D721Med (cell line): Measurements from ENCODE around the gene CHI3L1.

Experiments used
- DNase-seq: peaks from one replicate; pipeline ENCODE4 v3.0.0; 2011; ENCODE audit warnings: low spot score; ENCODE audit not compliant: insufficient read length
- FAIRE-seq: peaks from 2 replicates; lab custom pipeline; 2011; peaks lifted over from hg19 to GRCh38; lab: Jason Lieb, UNC
- TF ChIP-seq, protein P1 (sequence below): IDR thresholded peaks from 2 replicates; pipeline ENCODE4 v1.5.1; 2012; ENCODE audit warnings: mild to moderate bottlenecking, control low read depth; ENCODE audit not compliant: insufficient read depth; ENCODE audit errors: missing control alignments

The CHI3L1 gene

GRCh38 chr1:203204756-203205155, 18.3 kb upstream of the CHI3L1 start:
- no peak for FAIRE-seq
- TF ChIP-seq, protein P1, sequence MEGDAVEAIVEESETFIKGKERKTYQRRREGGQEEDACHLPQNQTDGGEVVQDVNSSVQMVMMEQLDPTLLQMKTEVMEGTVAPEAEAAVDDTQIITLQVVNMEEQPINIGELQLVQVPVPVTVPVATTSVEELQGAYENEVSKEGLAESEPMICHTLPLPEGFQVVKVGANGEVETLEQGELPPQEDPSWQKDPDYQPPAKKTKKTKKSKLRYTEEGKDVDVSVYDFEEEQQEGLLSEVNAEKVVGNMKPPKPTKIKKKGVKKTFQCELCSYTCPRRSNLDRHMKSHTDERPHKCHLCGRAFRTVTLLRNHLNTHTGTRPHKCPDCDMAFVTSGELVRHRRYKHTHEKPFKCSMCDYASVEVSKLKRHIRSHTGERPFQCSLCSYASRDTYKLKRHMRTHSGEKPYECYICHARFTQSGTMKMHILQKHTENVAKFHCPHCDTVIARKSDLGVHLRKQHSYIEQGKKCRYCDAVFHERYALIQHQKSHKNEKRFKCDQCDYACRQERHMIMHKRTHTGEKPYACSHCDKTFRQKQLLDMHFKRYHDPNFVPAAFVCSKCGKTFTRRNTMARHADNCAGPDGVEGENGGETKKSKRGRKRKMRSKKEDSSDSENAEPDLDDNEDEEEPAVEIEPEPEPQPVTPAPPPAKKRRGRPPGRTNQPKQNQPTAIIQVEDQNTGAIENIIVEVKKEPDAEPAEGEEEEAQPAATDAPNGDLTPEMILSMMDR: no peak
- no peak for DNase-seq

GRCh38 chr1:203202431-203203245, 16.1 kb upstream of the CHI3L1 start:
- FAIRE-seq (no peak), DNase-seq (no peak)
- TF ChIP-seq, protein P1: no peak

GRCh38 chr1:203201516-203202205, 15.2 kb upstream of the CHI3L1 start:
- TF ChIP-seq, protein P1: no peak
- FAIRE-seq: no peak
- DNase-seq: no peak

DNA sequence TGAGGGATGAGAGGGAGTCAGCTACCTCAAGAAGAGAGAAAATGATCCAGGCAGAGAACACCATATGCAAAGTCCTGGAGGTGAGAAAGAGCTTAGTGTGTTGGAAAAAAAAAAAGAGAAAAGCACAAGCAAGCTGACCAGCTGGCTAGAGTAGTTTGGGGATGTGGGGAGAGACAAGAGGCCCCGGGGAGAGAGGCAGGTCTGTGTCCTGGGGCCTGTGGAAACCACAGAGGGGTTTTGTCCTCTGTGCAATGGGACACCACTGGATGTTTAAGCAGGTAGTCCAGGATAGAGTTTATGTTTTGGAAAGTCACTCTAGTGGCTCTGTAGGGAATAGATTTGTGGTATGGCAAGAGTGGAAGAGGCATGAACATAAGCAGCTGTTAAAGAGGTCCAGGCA, 14.4 kb upstream of the CHI3L1 start:
- no peak for DNase-seq
- TF ChIP-seq, protein P1: no peak
- no peak for FAIRE-seq

DNA sequence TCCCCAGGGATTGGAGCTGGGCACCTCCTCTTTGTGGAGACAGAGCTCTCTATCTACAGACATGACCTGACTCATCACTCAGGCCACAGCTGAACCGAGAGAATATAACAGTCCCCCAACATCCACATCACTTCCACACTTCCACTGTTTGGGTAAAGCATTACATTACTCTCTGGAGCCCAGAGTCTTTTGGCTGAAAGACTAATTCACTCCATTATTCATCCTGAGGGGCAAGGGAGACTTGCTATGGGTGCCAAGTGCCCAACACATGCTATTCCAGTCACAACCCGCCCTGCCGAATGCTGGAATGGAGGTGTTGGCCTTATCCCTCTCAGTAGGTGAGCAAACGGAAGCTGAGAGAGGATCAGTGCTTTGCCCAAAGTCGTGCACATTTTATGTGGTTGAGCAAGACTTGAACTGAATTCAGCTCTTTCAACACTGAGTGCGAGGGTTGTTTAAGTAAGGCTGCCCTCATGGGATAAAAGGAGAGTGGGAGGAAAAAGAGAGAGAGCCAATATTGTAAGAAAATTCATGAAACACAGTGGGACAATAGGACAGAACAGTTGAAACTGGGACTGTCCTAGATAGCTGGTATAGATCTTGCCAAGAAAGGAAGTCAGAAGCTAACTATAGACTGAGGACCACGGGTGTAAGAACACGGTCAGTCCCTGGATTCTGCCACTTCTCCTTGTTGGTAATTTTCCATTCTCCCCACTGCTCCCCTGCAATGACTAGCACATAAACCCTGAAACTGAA, 13.5 kb upstream of the CHI3L1 start:
- TF ChIP-seq, protein P1: no peak
- no peak for FAIRE-seq
- no peak for DNase-seq

GRCh38 chr1:203199481-203199815, 12.9 kb upstream of the CHI3L1 start:
- FAIRE-seq: no peak

More at GRCh38 chr1:203199481-203199815, 12.9 kb upstream of the CHI3L1 start:
- no peak for DNase-seq
- TF ChIP-seq, protein P1: no peak
